HG02884 (cell line): Measurements from ENCODE around the gene LRRC34.
A peak's percentile ranks its signal among the peaks of the same experiment; 100 is the strongest.

Experiments
- ATAC-seq: cut with Tn5 transposase; IDR thresholded peaks from one replicate; pipeline ENCODE4 v1.9.1; 2021; ENCODE audit warnings: mild to moderate bottlenecking, moderate library complexity; ENCODE audit not compliant: unreplicated experiment

LRRC34 gene

GRCh38 chr3:169815590-169816150, 3.0 kb upstream of the LRRC34 start:
- ATAC-seq = no peak

- peak; percentile 77 for ATAC-seq
These were observed 1.2 kb upstream of the LRRC34 start for GRCh38 chr3:169813757-169814517.

GRCh38 chr3:169813278-169813677, 574 bp upstream of the LRRC34 start:
- no peak for ATAC-seq

GRCh38 chr3:169811631-169812331, 923 bp downstream of the LRRC34 start:
- ATAC-seq = peak; percentile 13

GRCh38 chr3:169809230-169809795, 3.4 kb downstream of the LRRC34 start:
- ATAC-seq = no peak

- ATAC-seq = no peak
These were observed 8.0 kb downstream of the LRRC34 start for GRCh38 chr3:169804681-169805080.

GRCh38 chr3:169792359-169792758, 20.3 kb downstream of the LRRC34 start:
- ATAC-seq = no peak

GRCh38 chr3:169790687-169791429, 21.8 kb downstream of the LRRC34 start:
- ATAC-seq = no peak

GRCh38 chr3:169790219-169790618, 22.5 kb downstream of the LRRC34 start:
- ATAC-seq = no peak

GRCh38 chr3:169787791-169788190, 24.9 kb downstream of the LRRC34 start:
- no peak for ATAC-seq

- ATAC-seq = no peak
These were observed 25.6 kb downstream of the LRRC34 start for GRCh38 chr3:169787120-169787519.

- no peak for ATAC-seq
These were observed 31.4 kb downstream of the LRRC34 start for GRCh38 chr3:169781209-169781855.

- no peak for ATAC-seq
These were observed 32.0 kb downstream of the LRRC34 start for GRCh38 chr3:169780742-169781141.

GRCh38 chr3:169777822-169778221, 34.9 kb downstream of the LRRC34 start:
- ATAC-seq = no peak

- no peak for ATAC-seq
These were observed 38.5 kb downstream of the LRRC34 start for GRCh38 chr3:169774186-169774585.

- peak; percentile 74 for ATAC-seq
These were observed 39.5 kb downstream of the LRRC34 start, which contains the start of gene MYNN for GRCh38 chr3:169772897-169773816. TSS of gene MYNN (plus strand) at chr3:169773396. CDS start at chr3:169774296, 900 bp downstream.

- peak; percentile 18 for ATAC-seq
These were observed 40.3 kb downstream of the LRRC34 start for GRCh38 chr3:169772305-169772896.

GRCh38 chr3:169771497-169772304, 41.0 kb downstream of the LRRC34 start:
- no peak for ATAC-seq
